ENCODE measurements around the gene ENTPD5.
A peak's percentile ranks its signal among the peaks of the same experiment; 100 is the strongest.

The ENTPD5 gene

GRCh38 chr14:74018586-74019407, at the start of gene ENTPD5, which contains the start of gene BBOF1:
ENTPD5 (minus strand) TSS chr14:74019288; CDS start chr14:73988102, 31,186 bp downstream.
BBOF1 (plus strand) TSS chr14:74019349; CDS start chr14:74019479, 130 bp downstream.
- H3K9ac ChIP-seq (ENCODE audit: low read length), result peak within 1 kb of the TSS; percentile 85
- no peak within 1 kb of the TSS; the same call in 1 of the 2 replicates for H3K27ac ChIP-seq (ENCODE audit: low read depth, low read length)

DNA sequence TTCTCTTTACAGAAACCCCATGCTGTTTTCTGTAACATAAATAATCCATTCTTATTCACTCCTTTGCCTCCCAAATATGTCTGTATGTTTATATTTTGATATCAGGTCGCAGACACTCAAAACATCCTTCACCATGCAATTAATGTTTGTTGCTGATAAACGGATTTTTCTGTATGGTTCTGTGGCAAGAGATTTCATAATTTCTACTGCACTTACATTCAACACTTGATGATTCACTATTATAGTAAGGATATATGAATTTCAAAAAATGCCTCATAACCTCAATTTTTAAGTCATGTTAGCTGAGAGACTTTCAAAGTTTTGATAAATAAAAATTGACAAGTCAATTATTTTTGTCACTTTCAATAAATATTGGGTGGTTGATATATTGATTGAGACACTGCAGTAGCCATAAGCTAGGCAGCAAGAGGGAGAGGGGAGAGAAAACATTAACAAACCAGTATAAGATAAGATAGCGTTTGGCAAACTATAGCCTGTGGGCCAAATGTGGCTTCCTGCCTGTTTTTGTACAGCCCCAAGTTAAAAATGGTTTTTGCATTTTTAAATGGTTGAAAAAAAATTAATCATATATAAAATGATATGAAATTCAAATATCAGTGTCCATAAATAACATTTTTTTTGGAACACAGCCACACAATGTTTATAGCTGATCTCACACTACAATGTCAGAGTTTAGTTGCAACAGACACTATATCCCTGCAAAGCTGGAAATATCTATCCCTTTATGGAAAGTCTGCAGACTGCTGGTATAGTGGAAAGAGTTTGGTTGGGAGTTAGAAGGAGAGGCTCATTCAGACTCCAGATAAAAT, 46.9 kb upstream of the ENTPD5 start:
- H3K9me3 ChIP-seq (ENCODE audit: control insufficient read depth, insufficient read depth, low read depth, low read length), result no peaks in the 10 kb centered on the region
- H3K27ac ChIP-seq (ENCODE audit: low read depth, low read length), result no peak overlapping the region
- H3K4me1 ChIP-seq (ENCODE audit: control insufficient read depth, insufficient read depth, low read length), result no peaks in the 10 kb centered on the region
- H3K36me3 ChIP-seq (ENCODE audit: control insufficient read depth, insufficient read depth, low read length), result peaks cover 43% of the 10 kb centered on the region
- H3K27me3 ChIP-seq (ENCODE audit: control insufficient read depth, insufficient read depth, low read length), result no peaks in the 10 kb centered on the region
- H3K4me3 ChIP-seq (ENCODE audit: low read depth, low read length), result no peak overlapping the region
- H3K9ac ChIP-seq (ENCODE audit: low read length), result no peak overlapping the region

More at GRCh38 chr14:74018586-74019407, at the start of gene ENTPD5, which contains the start of gene BBOF1:
- Histone ChIP-seq H3K36me3 (ENCODE audit: control insufficient read depth, insufficient read depth, low read length) (peaks cover 2% of the 10 kb centered on the region; the same call in 1 of the 2 replicates), H3K4me1 (ENCODE audit: control insufficient read depth, insufficient read depth, low read length) (no peaks in the 10 kb centered on the region), H3K4me3 (ENCODE audit: low read depth, low read length) (peak within 1 kb of the TSS; percentile 99), H3K27me3 (ENCODE audit: control insufficient read depth, insufficient read depth, low read length) (no peaks in the 10 kb centered on the region), H3K9me3 (ENCODE audit: control insufficient read depth, insufficient read depth, low read depth, low read length) (no peaks in the 10 kb centered on the region)

- H3K4me3 ChIP-seq (ENCODE audit: low read depth, low read length), result no peak overlapping the region
- H3K4me1 ChIP-seq (ENCODE audit: control insufficient read depth, insufficient read depth, low read length), result no peaks in the 10 kb centered on the region
- no peaks in the 10 kb centered on the region for H3K27me3 ChIP-seq (ENCODE audit: control insufficient read depth, insufficient read depth, low read length)
- no peak overlapping the region for H3K27ac ChIP-seq (ENCODE audit: low read depth, low read length)
- H3K9ac ChIP-seq (ENCODE audit: low read length), result no peak overlapping the region
- peaks cover 47% of the 10 kb centered on the region for H3K36me3 ChIP-seq (ENCODE audit: control insufficient read depth, insufficient read depth, low read length)
- no peaks in the 10 kb centered on the region for H3K9me3 ChIP-seq (ENCODE audit: control insufficient read depth, insufficient read depth, low read depth, low read length)
Measured at GRCh38 chr14:74064883-74065282, 45.8 kb upstream of the ENTPD5 start.

- Histone ChIP-seq H3K9me3 (ENCODE audit: control insufficient read depth, insufficient read depth, low read depth, low read length) (no peaks in the 10 kb centered on the region), H3K4me3 (ENCODE audit: low read depth, low read length) (no peak overlapping the region), H3K27me3 (ENCODE audit: control insufficient read depth, insufficient read depth, low read length) (no peaks in the 10 kb centered on the region), H3K9ac (ENCODE audit: low read length) (no peak overlapping the region), H3K4me1 (ENCODE audit: control insufficient read depth, insufficient read depth, low read length) (no peaks in the 10 kb centered on the region), H3K36me3 (ENCODE audit: control insufficient read depth, insufficient read depth, low read length) (peaks cover 51% of the 10 kb centered on the region), H3K27ac (ENCODE audit: low read depth, low read length) (no peak overlapping the region)
Measured at GRCh38 chr14:74064426-74064825, 45.3 kb upstream of the ENTPD5 start.

GRCh38 chr14:74062809-74063150, 43.7 kb upstream of the ENTPD5 start:
- Histone ChIP-seq H3K36me3 (ENCODE audit: control insufficient read depth, insufficient read depth, low read length) (peaks cover 53% of the 10 kb centered on the region), H3K4me1 (ENCODE audit: control insufficient read depth, insufficient read depth, low read length) (no peaks in the 10 kb centered on the region), H3K9me3 (ENCODE audit: control insufficient read depth, insufficient read depth, low read depth, low read length) (no peaks in the 10 kb centered on the region), H3K27me3 (ENCODE audit: control insufficient read depth, insufficient read depth, low read length) (no peaks in the 10 kb centered on the region), H3K27ac (ENCODE audit: low read depth, low read length) (no peak overlapping the region), H3K4me3 (ENCODE audit: low read depth, low read length) (no peak overlapping the region), H3K9ac (ENCODE audit: low read length) (no peak overlapping the region)

DNA sequence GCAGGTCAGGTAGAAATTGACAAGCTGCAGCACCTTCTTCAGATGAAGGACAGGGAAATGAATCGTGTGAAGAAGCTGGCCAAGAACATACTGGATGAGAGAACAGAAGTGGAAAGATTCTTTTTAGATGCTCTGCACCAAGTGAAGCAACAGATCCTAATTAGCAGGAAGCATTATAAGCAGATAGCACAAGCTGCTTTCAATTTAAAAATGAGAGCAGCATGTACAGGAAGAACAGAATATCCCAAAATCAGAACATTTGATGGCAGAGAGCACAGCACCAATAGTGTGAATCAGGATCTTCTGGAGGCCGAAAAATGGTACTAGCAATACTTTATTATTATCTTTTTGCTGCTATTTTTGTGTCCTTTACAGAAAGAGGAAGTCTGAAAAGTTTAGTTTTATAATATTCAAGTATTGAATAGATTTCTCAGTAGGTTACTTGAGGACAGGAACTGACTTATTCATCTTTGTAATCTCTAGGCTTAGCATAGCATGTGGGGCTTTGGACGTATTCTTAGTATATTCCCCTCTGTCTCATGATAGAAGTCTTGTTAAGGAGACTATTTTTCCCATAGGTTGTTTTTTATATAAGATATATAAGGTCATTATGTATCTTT, 30.9 kb upstream of the ENTPD5 start:
- no peaks in the 10 kb centered on the region for H3K4me1 ChIP-seq (ENCODE audit: control insufficient read depth, insufficient read depth, low read length)
- H3K27ac ChIP-seq (ENCODE audit: low read depth, low read length), result no peak overlapping the region
- H3K27me3 ChIP-seq (ENCODE audit: control insufficient read depth, insufficient read depth, low read length), result no peaks in the 10 kb centered on the region
- H3K9ac ChIP-seq (ENCODE audit: low read length), result no peak overlapping the region
- H3K4me3 ChIP-seq (ENCODE audit: low read depth, low read length), result no peak overlapping the region
- no peaks in the 10 kb centered on the region for H3K36me3 ChIP-seq (ENCODE audit: control insufficient read depth, insufficient read depth, low read length)
- H3K9me3 ChIP-seq (ENCODE audit: control insufficient read depth, insufficient read depth, low read depth, low read length), result no peaks in the 10 kb centered on the region

GRCh38 chr14:74048281-74048680, 29.2 kb upstream of the ENTPD5 start:
- no peaks in the 10 kb centered on the region for H3K4me1 ChIP-seq (ENCODE audit: control insufficient read depth, insufficient read depth, low read length)
- no peak overlapping the region for H3K4me3 ChIP-seq (ENCODE audit: low read depth, low read length)
- H3K27me3 ChIP-seq (ENCODE audit: control insufficient read depth, insufficient read depth, low read length), result no peaks in the 10 kb centered on the region
- H3K36me3 ChIP-seq (ENCODE audit: control insufficient read depth, insufficient read depth, low read length), result no peaks in the 10 kb centered on the region
- H3K9me3 ChIP-seq (ENCODE audit: control insufficient read depth, insufficient read depth, low read depth, low read length), result no peaks in the 10 kb centered on the region
- no peak overlapping the region for H3K27ac ChIP-seq (ENCODE audit: low read depth, low read length)
- H3K9ac ChIP-seq (ENCODE audit: low read length), result no peak overlapping the region

DNA sequence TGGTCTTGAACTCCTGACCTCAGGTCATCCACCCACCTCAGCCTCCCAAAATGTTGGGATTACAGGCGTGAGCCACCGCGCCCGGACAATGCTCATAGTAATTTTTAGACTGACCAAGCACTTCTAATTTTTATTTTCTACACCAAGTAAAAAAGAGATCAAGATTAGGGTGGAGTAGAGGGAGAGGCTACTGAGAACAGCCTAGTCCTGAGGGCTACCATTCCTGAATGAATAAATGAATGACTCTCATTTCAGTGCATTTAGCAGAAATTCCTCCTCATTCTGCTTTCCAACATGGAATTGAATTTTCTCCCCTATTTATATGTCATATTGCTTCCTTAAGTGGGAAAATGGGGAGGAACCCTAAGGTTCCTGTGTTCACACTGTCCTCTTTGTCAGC, 26.4 kb upstream of the ENTPD5 start:
- Histone ChIP-seq H3K4me3 (ENCODE audit: low read depth, low read length) (no peak overlapping the region), H3K9me3 (ENCODE audit: control insufficient read depth, insufficient read depth, low read depth, low read length) (no peaks in the 10 kb centered on the region), H3K27ac (ENCODE audit: low read depth, low read length) (no peak overlapping the region), H3K36me3 (ENCODE audit: control insufficient read depth, insufficient read depth, low read length) (no peaks in the 10 kb centered on the region), H3K27me3 (ENCODE audit: control insufficient read depth, insufficient read depth, low read length) (no peaks in the 10 kb centered on the region), H3K9ac (ENCODE audit: low read length) (no peak overlapping the region), H3K4me1 (ENCODE audit: control insufficient read depth, insufficient read depth, low read length) (no peaks in the 10 kb centered on the region)

- no peaks in the 10 kb centered on the region for H3K27me3 ChIP-seq (ENCODE audit: control insufficient read depth, insufficient read depth, low read length)
- no peaks in the 10 kb centered on the region for H3K9me3 ChIP-seq (ENCODE audit: control insufficient read depth, insufficient read depth, low read depth, low read length)
- H3K4me1 ChIP-seq (ENCODE audit: control insufficient read depth, insufficient read depth, low read length), result no peaks in the 10 kb centered on the region
- no peak overlapping the region for H3K27ac ChIP-seq (ENCODE audit: low read depth, low read length)
- H3K36me3 ChIP-seq (ENCODE audit: control insufficient read depth, insufficient read depth, low read length), result no peaks in the 10 kb centered on the region
- H3K4me3 ChIP-seq (ENCODE audit: low read depth, low read length), result no peak overlapping the region
- no peak overlapping the region for H3K9ac ChIP-seq (ENCODE audit: low read length)
Measured at GRCh38 chr14:74042296-74042695, 23.2 kb upstream of the ENTPD5 start.

DNA sequence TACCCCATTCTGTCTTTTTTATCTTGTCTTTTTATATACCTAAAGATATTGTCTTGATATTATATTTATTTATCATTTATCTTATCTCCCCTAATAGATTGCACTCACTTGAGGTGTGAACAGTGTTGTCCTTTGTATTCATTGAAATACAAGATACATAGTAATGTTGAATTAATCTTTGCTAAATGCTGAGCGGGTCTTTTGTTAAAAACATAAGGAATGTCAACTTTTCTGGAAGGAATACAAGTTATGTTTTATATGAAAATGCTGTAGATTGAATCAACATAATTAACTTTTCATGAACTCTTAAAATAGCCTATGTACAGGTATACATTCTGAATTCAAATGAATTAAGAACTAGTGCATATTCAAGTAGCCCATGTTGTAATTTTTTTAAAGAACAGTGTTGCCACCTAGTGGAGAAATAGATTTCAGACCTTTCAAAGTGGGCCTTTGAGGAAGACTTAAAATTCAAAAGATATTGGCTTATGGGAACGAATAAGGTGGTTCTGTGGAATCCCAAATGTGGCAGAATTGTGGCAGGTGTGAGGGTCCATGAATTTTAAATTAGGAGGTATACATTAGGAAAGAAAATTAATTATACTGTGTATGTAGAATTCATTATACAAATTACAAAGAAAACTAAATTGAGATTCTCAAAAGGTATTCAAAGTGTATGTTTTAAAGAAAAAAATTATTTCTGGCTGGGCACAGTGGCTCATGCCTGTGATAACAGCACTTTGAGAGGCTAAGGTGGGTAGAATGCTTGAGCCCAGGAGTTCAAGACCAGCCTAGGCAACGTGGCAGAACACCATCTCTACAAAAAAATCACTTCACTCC, 19.2 kb upstream of the ENTPD5 start:
- H3K27me3 ChIP-seq (ENCODE audit: control insufficient read depth, insufficient read depth, low read length), result no peaks in the 10 kb centered on the region
- no peak overlapping the region for H3K9ac ChIP-seq (ENCODE audit: low read length)
- H3K27ac ChIP-seq (ENCODE audit: low read depth, low read length), result no peak overlapping the region
- H3K9me3 ChIP-seq (ENCODE audit: control insufficient read depth, insufficient read depth, low read depth, low read length), result no peaks in the 10 kb centered on the region
- H3K4me3 ChIP-seq (ENCODE audit: low read depth, low read length), result no peak overlapping the region
- H3K4me1 ChIP-seq (ENCODE audit: control insufficient read depth, insufficient read depth, low read length), result no peaks in the 10 kb centered on the region
- no peaks in the 10 kb centered on the region for H3K36me3 ChIP-seq (ENCODE audit: control insufficient read depth, insufficient read depth, low read length)
